Chondrocyte (in vitro differentiated cells): ENCODE results near the gene ALPI. TPM values are rescaled to one million over a fixed set of nuclear protein-coding genes. Genes with fewer than 3 reads are reported as not detected.
"Not testable (repeated sequence)": the region's sequence is repeated elsewhere in the genome, so short reads cannot be mapped to it uniquely, and the experiment has no call there.

ENCODE experiments used
- DNase-seq: peaks from one replicate; pipeline ENCODE4 v3.0.0; 2021; ENCODE audit warnings: mixed read lengths, low spot score
- H3K27ac Mint-ChIP-seq: one replicate; pipeline ENCODE4 v1.8.0; 2021; ENCODE audit warnings: mild to moderate bottlenecking, moderate library complexity, mixed read lengths; ENCODE audit not compliant: unreplicated experiment
- H3K27me3 Mint-ChIP-seq: 2 replicates; pipeline ENCODE4 v1.8.0; 2021; ENCODE audit warnings: low read depth, mixed read lengths
- H3K36me3 Mint-ChIP-seq: 2 replicates; pipeline ENCODE4 v1.8.0; 2021; ENCODE audit warnings: low read depth, mixed read lengths
- H3K4me1 Mint-ChIP-seq: 2 replicates; pipeline ENCODE4 v1.8.0; 2021; ENCODE audit warnings: low read depth, mild to moderate bottlenecking, mixed read lengths
- H3K4me3 Mint-ChIP-seq: one replicate; pipeline ENCODE4 v1.8.0; 2021; ENCODE audit warnings: mild to moderate bottlenecking, moderate library complexity, mixed read lengths; ENCODE audit not compliant: unreplicated experiment
- H3K9me3 Mint-ChIP-seq: 2 replicates; pipeline ENCODE4 v1.8.0; 2021; ENCODE audit warnings: low read depth, mixed read lengths
- total RNA-seq: library from RNA; stranded (reverse); gene quantifications from 3 replicates; pipeline ENCODE4 v1.2.1, GENCODE V29; 2021
- TF ChIP-seq, protein P1 (sequence below): fragments of 200-600 bp; sonication (generic); IDR thresholded peaks from 2 replicates; pipeline ENCODE4 v1.5.0; 2021; ENCODE audit warnings: antibody characterized with exemption, mild to moderate bottlenecking, moderate library complexity

Gene ALPI
- total RNA-seq, 1 donor from 2014 or later: not detected

DNA sequence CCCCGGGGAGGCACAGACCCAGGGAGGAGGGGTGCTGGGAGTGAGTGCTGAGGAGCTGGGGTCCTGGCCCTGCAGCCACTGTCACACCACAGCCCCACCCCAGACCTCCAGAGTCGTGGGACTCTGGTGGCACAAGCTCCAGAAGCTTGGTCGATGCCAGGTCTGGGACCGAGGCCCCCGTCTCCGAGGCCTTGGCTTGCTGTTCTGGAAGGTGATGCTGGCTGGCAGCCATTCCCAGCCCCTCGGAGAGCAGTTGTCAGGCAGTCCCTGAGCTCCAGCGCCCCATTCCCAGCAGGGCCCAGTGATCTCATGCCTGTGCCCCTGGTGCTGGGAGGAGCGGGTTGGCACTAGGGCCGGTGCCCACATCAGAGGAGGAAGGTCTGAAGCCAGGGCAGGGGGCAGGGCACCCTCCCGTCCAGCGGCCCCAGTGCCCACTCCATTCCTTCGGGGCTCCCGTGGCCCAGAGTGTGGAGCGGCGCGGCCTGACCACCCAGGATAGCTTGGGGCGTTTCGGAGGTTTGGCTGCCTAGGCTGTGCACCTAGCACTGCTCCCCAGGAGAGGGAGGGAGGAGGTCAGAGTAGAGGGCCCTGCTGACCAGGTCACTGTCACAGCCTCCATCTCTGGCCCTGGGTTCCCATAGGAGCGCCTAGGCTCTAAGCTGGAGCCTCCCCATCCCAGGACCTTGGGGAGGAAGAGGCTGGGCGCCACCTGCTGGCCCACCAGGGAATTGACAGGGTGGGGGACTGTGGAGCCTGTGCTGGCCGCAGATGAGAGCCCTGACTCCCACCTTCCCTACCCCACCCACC is 16.8 kb upstream of the ALPI start:
- Mint-ChIP-seq H3K4me3 (no peak overlapping the region), H3K36me3 (no peaks in the 10 kb centered on the region), H3K4me1 (no peaks in the 10 kb centered on the region), H3K27ac (no peak overlapping the region), H3K27me3 (peaks cover 12% of the 10 kb centered on the region), H3K9me3 (no peaks in the 10 kb centered on the region)
- no peak for DNase-seq
- TF ChIP-seq, protein P1, sequence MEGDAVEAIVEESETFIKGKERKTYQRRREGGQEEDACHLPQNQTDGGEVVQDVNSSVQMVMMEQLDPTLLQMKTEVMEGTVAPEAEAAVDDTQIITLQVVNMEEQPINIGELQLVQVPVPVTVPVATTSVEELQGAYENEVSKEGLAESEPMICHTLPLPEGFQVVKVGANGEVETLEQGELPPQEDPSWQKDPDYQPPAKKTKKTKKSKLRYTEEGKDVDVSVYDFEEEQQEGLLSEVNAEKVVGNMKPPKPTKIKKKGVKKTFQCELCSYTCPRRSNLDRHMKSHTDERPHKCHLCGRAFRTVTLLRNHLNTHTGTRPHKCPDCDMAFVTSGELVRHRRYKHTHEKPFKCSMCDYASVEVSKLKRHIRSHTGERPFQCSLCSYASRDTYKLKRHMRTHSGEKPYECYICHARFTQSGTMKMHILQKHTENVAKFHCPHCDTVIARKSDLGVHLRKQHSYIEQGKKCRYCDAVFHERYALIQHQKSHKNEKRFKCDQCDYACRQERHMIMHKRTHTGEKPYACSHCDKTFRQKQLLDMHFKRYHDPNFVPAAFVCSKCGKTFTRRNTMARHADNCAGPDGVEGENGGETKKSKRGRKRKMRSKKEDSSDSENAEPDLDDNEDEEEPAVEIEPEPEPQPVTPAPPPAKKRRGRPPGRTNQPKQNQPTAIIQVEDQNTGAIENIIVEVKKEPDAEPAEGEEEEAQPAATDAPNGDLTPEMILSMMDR: peak; percentile 79

DNA sequence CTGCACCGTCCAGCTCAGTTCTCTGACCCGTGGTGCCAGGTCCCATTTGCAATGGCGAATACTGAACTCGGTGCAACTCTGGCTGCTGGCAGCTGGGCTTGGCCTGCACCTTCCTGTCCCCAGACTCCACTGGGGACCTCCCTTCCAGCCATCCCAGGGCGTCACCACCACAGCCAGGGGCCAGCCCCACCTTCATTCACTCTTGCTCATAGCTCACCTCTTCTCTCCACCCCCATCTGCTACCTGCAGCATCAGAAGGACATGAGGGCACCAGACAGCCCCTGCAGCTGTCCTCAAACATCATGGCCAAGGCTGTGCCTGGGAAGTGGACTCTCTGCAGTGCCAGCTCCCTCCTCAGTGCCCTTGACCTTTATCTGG is 16.2 kb upstream of the ALPI start:
- no peak overlapping the region for H3K4me3 Mint-ChIP-seq
- no peaks in the 10 kb centered on the region for H3K9me3 Mint-ChIP-seq
- H3K36me3 Mint-ChIP-seq: no peaks in the 10 kb centered on the region
- TF ChIP-seq, protein P1: peak; percentile 70
- DNase-seq: no peak
- peaks cover 12% of the 10 kb centered on the region for H3K27me3 Mint-ChIP-seq
- H3K4me1 Mint-ChIP-seq: no peaks in the 10 kb centered on the region
- H3K27ac Mint-ChIP-seq: no peak overlapping the region

DNA sequence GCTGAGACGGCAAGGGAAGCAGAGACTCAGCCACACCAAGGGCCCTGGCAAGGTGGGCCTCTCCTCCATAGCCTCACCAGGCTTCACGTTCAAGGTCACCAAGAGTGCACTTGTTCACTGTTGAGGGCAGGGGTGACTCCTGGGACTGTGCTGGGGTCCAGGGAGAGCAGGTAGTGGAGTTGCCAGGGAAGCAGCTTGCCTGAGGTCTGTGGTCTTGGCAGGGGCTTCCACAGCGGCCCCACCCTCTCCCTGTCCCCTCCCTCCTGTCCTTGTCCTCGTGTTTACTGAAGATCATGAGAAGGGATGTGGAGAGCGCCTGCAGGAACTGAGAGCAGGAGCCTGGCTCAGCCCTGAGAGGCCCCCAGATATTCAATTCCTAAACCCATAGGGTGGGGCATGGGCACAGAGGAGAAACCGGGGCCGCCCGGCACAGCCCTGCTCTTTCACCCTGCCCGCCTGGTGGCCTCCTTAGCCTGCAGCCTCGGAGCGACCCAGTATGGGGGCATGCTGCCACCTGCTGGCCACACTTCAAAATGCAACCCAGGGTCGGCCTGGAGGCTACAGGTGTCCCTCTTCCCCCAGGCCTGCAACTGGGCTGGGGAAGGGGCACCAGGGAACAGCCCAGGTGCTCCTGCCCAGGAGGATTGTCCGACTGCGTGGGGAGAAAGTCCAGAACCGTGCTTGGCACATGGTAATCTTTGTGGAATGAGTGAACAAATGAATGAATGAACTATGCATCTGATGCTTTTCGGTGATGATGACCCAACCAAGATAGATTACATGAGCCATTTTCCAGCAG is 15.5 kb upstream of the ALPI start:
- not testable (repeated sequence) for H3K9me3 Mint-ChIP-seq, H3K27ac Mint-ChIP-seq, H3K36me3 Mint-ChIP-seq, H3K4me3 Mint-ChIP-seq, H3K4me1 Mint-ChIP-seq
- peak; percentile 93 for DNase-seq
- H3K27me3 Mint-ChIP-seq: peaks cover 10% of the 10 kb centered on the region
- TF ChIP-seq, protein P1: peak; percentile 86

DNA sequence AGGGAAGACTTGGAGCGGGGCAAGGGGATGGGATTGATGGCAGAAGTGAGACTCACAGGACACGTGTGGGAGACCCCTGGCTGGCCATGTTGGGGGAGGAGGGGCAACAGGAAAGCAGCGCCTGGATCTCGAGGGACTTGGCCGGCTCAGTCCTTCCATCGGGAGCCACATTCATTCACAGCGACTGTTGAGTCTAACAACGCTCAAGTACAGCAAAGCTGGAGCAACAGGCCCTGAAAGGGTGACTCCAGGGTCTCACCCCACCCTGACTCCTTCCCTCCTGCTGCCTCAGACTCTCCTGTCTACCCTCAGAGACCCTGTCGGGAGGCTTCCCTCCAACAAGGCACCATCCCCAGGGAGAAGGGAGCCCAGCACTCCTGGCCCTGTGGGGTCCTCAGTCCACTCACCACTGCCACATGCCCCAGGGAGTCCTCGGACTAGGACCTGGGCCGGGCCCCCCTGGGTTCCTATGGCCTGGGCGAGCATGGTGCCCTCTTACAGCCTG is 14.8 kb upstream of the ALPI start:
- H3K27me3 Mint-ChIP-seq: peaks cover 10% of the 10 kb centered on the region
- no peaks in the 10 kb centered on the region for H3K36me3 Mint-ChIP-seq
- TF ChIP-seq, protein P1: no peak
- DNase-seq: no peak
- H3K4me1 Mint-ChIP-seq: no peaks in the 10 kb centered on the region
- H3K27ac Mint-ChIP-seq: no peak overlapping the region
- no peak overlapping the region for H3K4me3 Mint-ChIP-seq
- no peaks in the 10 kb centered on the region for H3K9me3 Mint-ChIP-seq

DNA sequence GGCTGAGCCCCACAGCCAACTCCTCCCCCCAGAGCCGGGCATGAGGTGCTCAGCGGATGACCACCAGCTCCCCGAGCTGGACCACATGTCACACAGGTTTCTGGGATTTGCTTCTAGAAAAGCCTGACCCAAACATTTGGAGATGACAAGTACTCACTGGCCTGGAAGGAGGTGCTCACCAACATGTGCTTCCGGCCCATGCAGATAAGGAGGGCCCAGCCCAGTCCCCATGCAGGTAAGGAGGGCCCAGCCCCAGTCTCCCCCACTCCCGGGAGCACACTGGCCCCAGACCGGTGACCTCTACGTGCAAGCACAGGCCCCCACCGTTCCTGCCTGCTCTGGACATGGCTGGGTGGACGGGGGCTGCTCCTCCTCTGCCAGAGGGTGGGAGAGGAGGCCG is 14.0 kb upstream of the ALPI start:
- H3K4me1 Mint-ChIP-seq: not testable (repeated sequence)

DNA sequence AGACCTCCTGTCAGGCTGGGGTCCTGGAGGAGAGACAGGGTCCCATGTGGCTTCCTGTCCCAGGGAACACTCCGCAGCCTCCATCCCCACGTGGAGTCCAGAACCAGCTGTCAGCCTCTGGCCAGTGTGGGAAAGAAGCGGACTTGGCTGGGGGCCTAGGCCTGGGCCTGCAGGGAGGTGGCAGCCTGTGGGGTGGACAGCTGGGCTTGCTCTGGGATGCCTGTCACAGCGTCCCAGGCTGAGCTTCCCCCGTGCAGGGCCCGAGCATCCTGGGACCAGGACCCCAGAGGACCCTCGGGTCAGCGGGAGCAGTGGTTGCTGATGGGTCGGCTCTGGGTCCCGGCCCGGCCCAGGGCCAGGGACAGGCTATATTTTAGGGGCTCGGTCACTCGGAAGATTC is 13.5 kb upstream of the ALPI start:
- not testable (repeated sequence) for DNase-seq, H3K4me3 Mint-ChIP-seq, H3K9me3 Mint-ChIP-seq, H3K4me1 Mint-ChIP-seq, H3K36me3 Mint-ChIP-seq, H3K27ac Mint-ChIP-seq, H3K27me3 Mint-ChIP-seq

More for the DNA sequence above, 14.0 kb upstream of the ALPI start:
- H3K27ac Mint-ChIP-seq, DNase-seq, H3K9me3 Mint-ChIP-seq, H3K36me3 Mint-ChIP-seq, H3K27me3 Mint-ChIP-seq, H3K4me3 Mint-ChIP-seq: not testable (repeated sequence)

DNA sequence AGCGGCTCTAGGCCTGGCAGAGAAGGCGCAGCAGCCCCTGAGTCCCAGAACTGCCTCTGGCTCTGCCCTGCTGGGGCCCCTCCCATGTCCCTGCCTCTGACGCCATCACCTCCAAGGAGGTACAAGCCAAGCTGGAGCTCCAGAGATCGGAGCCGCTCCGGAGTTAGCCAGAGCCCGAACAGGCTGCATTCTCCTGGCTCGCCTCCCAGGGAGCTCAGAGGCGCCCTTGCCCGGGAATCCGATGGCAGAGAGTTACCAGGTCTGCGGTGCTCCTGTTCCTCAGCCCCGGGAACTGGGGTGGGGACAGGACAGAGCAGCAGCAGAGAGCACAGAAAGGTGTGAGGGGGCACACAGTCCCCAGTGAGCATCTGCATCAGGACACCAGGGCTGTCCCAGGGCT is 12.9 kb upstream of the ALPI start:
- not testable (repeated sequence) for DNase-seq, H3K4me1 Mint-ChIP-seq, H3K36me3 Mint-ChIP-seq, H3K9me3 Mint-ChIP-seq, H3K27me3 Mint-ChIP-seq, H3K27ac Mint-ChIP-seq, H3K4me3 Mint-ChIP-seq

DNA sequence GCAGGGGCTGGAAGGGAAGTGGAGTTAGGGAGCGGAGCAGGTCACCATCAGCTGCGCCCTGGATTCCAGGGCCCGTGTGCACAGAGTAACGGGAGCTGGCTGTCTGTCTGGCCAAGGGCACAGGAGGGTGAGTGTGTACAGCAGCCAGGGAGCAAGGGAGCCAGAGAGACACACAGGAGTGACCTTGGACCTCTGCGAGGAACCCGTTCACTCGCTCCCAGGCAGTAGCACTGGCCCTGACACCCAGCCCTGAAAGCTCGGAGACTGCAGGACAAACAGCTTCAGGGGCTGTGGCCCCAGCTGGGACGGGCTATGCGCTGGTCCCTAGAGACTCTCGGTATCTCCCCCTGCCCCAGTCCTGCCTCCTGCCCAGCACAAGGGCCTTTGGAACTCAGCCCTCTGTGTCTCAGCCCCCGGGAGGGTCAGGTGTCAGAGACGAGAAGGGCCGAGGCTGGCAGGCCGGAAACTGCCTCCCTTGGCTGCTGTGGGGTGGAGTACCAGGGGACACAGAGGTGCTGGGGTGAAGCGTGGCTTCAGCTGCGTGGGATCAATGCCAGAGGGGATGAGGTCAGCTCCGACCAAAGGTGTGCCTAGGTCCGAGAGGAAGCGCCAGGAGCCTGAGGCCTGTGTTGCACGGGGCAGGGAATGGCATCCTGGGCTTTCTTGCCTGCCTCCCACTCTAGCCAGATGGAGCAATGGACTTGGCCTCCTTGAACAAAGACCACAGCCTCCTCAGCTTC is 12.1 kb upstream of the ALPI start:
- not testable (repeated sequence) for H3K36me3 Mint-ChIP-seq, H3K9me3 Mint-ChIP-seq, H3K4me3 Mint-ChIP-seq, H3K4me1 Mint-ChIP-seq, H3K27me3 Mint-ChIP-seq, H3K27ac Mint-ChIP-seq, DNase-seq
